Measurements from ENCODE around the gene C20orf202.
"Not testable (repeated sequence)": the region's sequence is repeated elsewhere in the genome, so short reads cannot be mapped to it uniquely, and the experiment has no call there.

C20orf202 gene

DNA sequence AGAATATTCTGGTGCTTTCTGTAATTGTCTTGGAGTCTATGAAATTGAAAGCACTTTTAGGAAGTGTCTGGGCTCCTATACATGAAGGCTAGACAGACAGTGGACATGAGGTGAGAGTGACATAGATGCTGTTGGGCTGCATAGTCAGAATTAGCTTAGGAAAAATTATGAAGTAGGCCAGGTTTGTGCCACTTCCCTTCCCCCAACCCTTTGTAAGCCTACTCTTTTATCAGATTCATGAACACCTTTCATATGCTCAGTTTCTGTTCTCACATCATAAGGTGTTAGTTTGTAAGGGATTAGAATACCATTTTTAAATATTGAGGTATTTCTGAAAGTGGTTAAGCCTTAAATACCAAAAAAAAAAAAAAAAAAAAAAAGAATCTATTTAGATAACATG lies 44.4 kb downstream of the C20orf202 start:
- no peak for TF ChIP-seq ZFX (IDR thresholded peaks at IDR 0.05)
- TF ChIP-seq, protein P1, sequence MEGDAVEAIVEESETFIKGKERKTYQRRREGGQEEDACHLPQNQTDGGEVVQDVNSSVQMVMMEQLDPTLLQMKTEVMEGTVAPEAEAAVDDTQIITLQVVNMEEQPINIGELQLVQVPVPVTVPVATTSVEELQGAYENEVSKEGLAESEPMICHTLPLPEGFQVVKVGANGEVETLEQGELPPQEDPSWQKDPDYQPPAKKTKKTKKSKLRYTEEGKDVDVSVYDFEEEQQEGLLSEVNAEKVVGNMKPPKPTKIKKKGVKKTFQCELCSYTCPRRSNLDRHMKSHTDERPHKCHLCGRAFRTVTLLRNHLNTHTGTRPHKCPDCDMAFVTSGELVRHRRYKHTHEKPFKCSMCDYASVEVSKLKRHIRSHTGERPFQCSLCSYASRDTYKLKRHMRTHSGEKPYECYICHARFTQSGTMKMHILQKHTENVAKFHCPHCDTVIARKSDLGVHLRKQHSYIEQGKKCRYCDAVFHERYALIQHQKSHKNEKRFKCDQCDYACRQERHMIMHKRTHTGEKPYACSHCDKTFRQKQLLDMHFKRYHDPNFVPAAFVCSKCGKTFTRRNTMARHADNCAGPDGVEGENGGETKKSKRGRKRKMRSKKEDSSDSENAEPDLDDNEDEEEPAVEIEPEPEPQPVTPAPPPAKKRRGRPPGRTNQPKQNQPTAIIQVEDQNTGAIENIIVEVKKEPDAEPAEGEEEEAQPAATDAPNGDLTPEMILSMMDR (conservative IDR thresholded peaks at IDR 0.05) = no peak
- no peak overlapping the region for H3K27ac ChIP-seq

DNA sequence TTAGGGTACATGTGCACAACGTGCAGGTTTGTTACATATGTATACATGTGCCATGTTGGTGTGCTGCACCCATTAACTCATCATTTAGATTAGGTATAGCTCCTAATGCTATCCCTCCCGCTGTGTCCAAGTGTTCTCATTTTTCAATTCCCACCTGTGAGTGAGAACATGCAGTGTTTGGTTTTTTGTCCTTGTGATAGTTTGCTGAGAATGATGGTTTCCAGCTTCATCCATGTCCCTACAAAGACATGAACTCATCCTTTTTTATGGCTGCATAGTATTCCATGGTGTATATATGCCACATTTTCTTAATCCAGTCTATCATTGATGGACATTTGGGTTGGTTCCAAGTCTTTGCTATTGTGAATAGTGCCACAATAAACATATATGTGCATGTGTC lies 47.0 kb downstream of the C20orf202 start:
- H3K27ac ChIP-seq = not testable (repeated sequence)

DNA sequence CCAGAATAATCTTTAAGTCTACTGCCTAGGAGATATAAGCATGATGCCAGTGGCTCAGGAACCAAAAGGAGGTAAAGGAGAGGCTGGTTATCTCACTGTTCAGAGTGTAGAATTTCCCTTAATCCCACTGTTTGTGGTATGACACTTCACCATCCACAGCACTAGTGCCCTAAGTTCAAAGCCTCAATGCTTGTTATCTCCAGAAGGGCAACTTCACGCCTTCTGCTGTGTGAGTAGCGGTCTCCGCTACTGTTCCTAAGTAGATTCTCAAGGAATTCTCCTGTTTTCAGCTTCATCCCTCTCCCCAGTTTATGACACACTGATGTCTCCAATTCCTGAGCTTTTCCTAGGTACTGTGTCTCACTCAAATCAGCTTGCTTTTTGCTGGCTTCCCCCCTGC lies 49.2 kb downstream of the C20orf202 start:
- no peak overlapping the region for H3K27ac ChIP-seq
- no peak for TF ChIP-seq ZFX (IDR thresholded peaks at IDR 0.05)
- TF ChIP-seq, protein P1 (conservative IDR thresholded peaks at IDR 0.05) = no peak

DNA sequence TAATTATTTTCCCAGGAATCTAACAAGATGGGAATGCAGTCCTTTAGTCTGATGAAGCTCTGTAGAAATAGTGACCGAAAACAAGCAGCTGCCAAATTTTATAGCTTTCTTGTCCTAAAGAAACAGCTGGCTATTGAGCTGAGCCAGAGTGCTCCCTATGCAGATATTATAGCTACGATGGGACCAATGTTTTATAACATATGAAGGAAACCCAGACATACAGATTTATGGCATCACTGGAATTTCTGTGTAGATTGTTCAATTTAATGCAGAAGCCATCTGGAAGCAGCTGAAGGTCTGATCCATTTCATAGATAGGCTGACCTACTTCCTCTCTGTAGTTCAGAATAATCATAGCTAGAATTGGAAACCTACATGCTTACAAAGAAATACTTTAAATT lies 51.0 kb downstream of the C20orf202 start:
- no peak for TF ChIP-seq ZFX (IDR thresholded peaks at IDR 0.05)
- TF ChIP-seq, protein P1 (conservative IDR thresholded peaks at IDR 0.05) = no peak
- H3K27ac ChIP-seq = no peak overlapping the region

DNA sequence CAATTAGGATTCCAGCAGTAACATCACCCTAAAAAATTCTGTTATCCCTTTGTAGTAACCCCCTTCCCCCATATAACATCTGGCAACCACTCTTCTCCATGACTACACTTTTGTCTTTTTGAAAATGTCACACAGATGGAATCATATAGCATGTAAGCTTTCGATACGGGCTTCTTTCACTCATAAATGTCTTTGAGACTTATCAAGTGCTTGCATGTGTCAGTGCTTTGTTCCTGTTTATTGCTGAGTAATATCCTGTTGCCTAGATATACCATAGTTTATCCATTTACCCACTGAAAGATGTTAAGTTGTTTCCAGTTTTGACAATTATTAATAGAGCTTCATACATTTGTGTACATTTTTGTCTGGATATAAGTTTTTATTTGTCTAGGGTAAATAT lies 52.4 kb downstream of the C20orf202 start:
- TF ChIP-seq, protein P1 (conservative IDR thresholded peaks at IDR 0.05) = no peak
- TF ChIP-seq ZFX (IDR thresholded peaks at IDR 0.05) = no peak
- H3K27ac ChIP-seq = no peak overlapping the region
